Measurements from ENCODE around the gene HELLS. TPM values are rescaled to one million over a fixed set of nuclear protein-coding genes. Genes with fewer than 3 reads are reported as not detected.
A peak's percentile ranks its signal among the peaks of the same experiment; 100 is the strongest.

Gene HELLS
- total RNA-seq: 1 to 10 TPM; 6.0 to 9.5 (median 7.4) TPM

DNA sequence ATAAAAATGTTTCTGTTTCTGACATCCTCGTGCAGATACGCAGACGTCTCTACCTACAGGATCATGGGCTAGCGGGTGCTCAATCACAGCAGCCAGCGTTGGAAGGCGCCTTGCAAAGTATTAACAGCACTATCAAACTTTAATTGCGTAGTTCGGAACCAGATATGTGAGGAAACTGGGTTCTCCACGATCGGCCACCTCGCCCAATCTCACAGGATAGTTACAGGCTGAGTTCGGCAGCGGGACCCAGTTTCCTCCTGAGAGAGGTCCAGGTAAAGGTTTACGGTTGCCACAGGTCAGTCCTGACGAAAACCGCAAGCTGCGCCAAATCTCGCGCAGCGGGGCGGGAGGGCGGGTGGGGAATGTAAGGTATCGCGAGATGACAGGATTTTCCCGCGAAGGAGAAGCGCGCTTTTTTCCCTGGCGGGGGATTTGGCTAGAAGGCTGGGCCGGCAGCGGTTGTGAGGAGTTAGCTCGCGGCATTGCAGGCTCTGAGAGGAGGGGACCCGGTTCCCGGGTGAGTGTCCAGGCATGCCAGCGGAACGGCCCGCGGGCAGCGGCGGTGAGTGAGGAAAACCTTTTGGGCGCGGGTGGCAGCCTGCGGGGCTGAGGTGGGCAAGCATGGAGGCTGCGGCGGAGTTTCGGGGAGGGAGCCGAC is at the start of gene HELLS:
TSS of gene HELLS (plus strand) at position 398 of the 658 bp plus-strand sequence. CDS start at position 532, 134 bp downstream.
- WGBS, 2 donors: 0% methylated on average over 47 to 48 of the region's 48 CpGs
- no peak for TF ChIP-seq POLR2A (IDR thresholded peaks at IDR 0.05)
- intact Hi-C loops (cut with DNase I; ENCODE audit: low total_unique reads): no loop called here
- DNase-seq (ENCODE audit: low spot score in 2 of 2): peak; percentile 54 to 92
- peak within 1 kb of the TSS; percentile 67 for H3K4me3 ChIP-seq (ENCODE audit: low read depth, poor library complexity, severe bottlenecking)

- H3K4me3 ChIP-seq (ENCODE audit: low read depth, poor library complexity, severe bottlenecking): no peak overlapping the region
- no peak for DNase-seq (ENCODE audit: low spot score in 2 of 2)
- 78 to 80% methylated on average over 4 of the region's 4 CpGs for WGBS, 2 donors
- no peak for TF ChIP-seq POLR2A (IDR thresholded peaks at IDR 0.05)
- TF ChIP-seq, protein P1, sequence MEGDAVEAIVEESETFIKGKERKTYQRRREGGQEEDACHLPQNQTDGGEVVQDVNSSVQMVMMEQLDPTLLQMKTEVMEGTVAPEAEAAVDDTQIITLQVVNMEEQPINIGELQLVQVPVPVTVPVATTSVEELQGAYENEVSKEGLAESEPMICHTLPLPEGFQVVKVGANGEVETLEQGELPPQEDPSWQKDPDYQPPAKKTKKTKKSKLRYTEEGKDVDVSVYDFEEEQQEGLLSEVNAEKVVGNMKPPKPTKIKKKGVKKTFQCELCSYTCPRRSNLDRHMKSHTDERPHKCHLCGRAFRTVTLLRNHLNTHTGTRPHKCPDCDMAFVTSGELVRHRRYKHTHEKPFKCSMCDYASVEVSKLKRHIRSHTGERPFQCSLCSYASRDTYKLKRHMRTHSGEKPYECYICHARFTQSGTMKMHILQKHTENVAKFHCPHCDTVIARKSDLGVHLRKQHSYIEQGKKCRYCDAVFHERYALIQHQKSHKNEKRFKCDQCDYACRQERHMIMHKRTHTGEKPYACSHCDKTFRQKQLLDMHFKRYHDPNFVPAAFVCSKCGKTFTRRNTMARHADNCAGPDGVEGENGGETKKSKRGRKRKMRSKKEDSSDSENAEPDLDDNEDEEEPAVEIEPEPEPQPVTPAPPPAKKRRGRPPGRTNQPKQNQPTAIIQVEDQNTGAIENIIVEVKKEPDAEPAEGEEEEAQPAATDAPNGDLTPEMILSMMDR (IDR thresholded peaks at IDR 0.05): no peak
- intact Hi-C loops (cut with DNase I; ENCODE audit: low total_unique reads): loop anchor here (10.0 kb wide), 1 partner anchor 1039 kb away; no protein-coding TSS in a partner anchor
These were observed 49.6 kb upstream of the HELLS start for GRCh38 chr10:94496010-94496409.

- no peak overlapping the region for H3K4me3 ChIP-seq (ENCODE audit: low read depth, poor library complexity, severe bottlenecking)
- 66 to 73% methylated on average over 3 of the region's 3 CpGs for WGBS, 2 donors
- intact Hi-C loops (cut with DNase I; ENCODE audit: low total_unique reads): loop anchor here (10.0 kb wide), 1 partner anchor 1038 kb away; no protein-coding TSS in a partner anchor
- DNase-seq (ENCODE audit: low spot score in 2 of 2): no peak
- TF ChIP-seq POLR2A (IDR thresholded peaks at IDR 0.05): no peak
- TF ChIP-seq, protein P1 (IDR thresholded peaks at IDR 0.05): no peak
These were observed 48.9 kb upstream of the HELLS start for GRCh38 chr10:94496646-94497045.

DNA sequence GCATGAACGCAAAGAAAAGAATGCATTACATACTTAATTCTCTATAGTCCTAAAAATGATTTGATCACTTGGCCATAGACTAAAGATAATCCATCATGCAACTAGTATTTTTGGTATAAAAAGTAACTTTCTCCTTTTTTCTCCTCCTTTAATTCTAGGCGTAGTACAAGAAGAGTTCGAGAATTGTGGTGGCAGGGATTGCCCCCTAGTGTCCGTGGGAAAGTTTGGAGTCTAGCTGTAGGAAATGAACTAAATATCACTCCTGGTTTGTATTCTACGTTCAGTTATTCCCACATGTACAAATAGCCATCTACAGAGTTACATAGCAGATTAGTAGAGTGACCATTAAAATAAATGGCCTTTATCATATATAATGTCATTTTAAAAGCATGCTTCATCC is 45.5 kb upstream of the HELLS start:
- DNase-seq (ENCODE audit: low spot score in 2 of 2): no peak
- intact Hi-C loops (cut with DNase I; ENCODE audit: low total_unique reads): no loop called here
- TF ChIP-seq POLR2A (IDR thresholded peaks at IDR 0.05): no peak
- TF ChIP-seq, protein P1 (IDR thresholded peaks at IDR 0.05): no peak
- WGBS, 2 donors: 79 to 83% methylated on average over 5 of the region's 5 CpGs
- no peak overlapping the region for H3K4me3 ChIP-seq (ENCODE audit: low read depth, poor library complexity, severe bottlenecking)

GRCh38 chr10:94521276-94522250 is 24.0 kb upstream of the HELLS start:
- intact Hi-C loops (cut with DNase I; ENCODE audit: low total_unique reads): no loop called here
- no peak for TF ChIP-seq POLR2A (IDR thresholded peaks at IDR 0.05)
- TF ChIP-seq, protein P1 (IDR thresholded peaks at IDR 0.05): no peak
- DNase-seq (ENCODE audit: low spot score in 2 of 2): no peak
- no peak overlapping the region for H3K4me3 ChIP-seq (ENCODE audit: low read depth, poor library complexity, severe bottlenecking)
- 86 to 89% methylated on average over 5 of the region's 5 CpGs for WGBS, 2 donors

GRCh38 chr10:94524146-94524545 is 21.4 kb upstream of the HELLS start:
- 80 to 90% methylated on average over 7 of the region's 7 CpGs for WGBS, 2 donors

More at GRCh38 chr10:94524146-94524545, 21.4 kb upstream of the HELLS start:
- no peak for DNase-seq (ENCODE audit: low spot score in 2 of 2)
- intact Hi-C loops (cut with DNase I; ENCODE audit: low total_unique reads): no loop called here
- TF ChIP-seq, protein P1 (IDR thresholded peaks at IDR 0.05): no peak
- no peak for TF ChIP-seq POLR2A (IDR thresholded peaks at IDR 0.05)
- H3K4me3 ChIP-seq (ENCODE audit: low read depth, poor library complexity, severe bottlenecking): no peak overlapping the region
